HepG2 (cell line): ENCODE measurements around the gene CA6. TPM values are rescaled to one million over a fixed set of nuclear protein-coding genes. Genes with fewer than 3 reads are reported as not detected.

Experiments
- ATAC-seq: fragments of 200-7000 bp; cut with Tn5 transposase; 3 replicates; pipeline ENCODE4 v1.9.1; 2020; ENCODE audit warnings: mild to moderate bottlenecking, moderate library complexity
- BruUV-seq: library from RNA; stranded (reverse); fragments of 400-500 nt; replicated peaks from 2 replicates; lab custom pipeline; 2021; lab: Mats Ljungman, UMichigan
- CTCF ChIA-PET: fragments of 300-600 bp; formaldehyde crosslinking; extraction: SDS; loops from one replicate; lab custom pipeline; 2021; ENCODE audit warnings: low total read pairs, inconsistent platforms, low intra/inter-chr PET ratio; lab: Yijun Ruan, JAX
- POLR2A ChIA-PET: fragments of 350-600 bp; sonication (Branson Sonifier 250); formaldehyde crosslinking; loops from one replicate; lab custom pipeline; 2020; ENCODE audit warnings: antibody characterized with exemption, inconsistent platforms; lab: Yijun Ruan, JAX
- DNase-seq: peaks from one replicate; pipeline ENCODE4 v3.0.0-alpha.2; 2015; ENCODE audit warnings: low spot score
- FAIRE-seq: peaks from 3 replicates; lab custom pipeline; 2011; peaks lifted over from hg19 to GRCh38; lab: Jason Lieb, UNC
- H2AFZ ChIP-seq: one replicate; pipeline ENCODE4 v1.6.1; 2011; ENCODE audit warnings: low read length, inconsistent platforms
- H3K27ac ChIP-seq: fragments of 300-600 bp; 3 replicates; pipeline ENCODE4 v1.8.0; 2011; ENCODE audit warnings: mixed run types, mild to moderate bottlenecking, mixed read lengths, low read length, inconsistent platforms; ENCODE audit not compliant: insufficient read depth; ENCODE audit errors: extremely low read length
- H3K27me3 ChIP-seq, 2 experiments: fragments of 200-600 bp in 1 of 2; 2 replicates in 1 of 2; 3 replicates in 1 of 2; pipeline versions ENCODE4 v1.6.0 to v1.8.0; 2011; ENCODE audit warnings: low read length in 2 of 2, mild to moderate bottlenecking in 2 of 2, moderate library complexity in 2 of 2, inconsistent platforms in 1 of 2; ENCODE audit not compliant: insufficient read depth in 2 of 2, control insufficient read depth in 1 of 2
- H3K36me3 ChIP-seq, 2 experiments: fragments of 200-600 bp in 1 of 2; replicated peaks in 1 of 2; 2 replicates in 1 of 2; 3 replicates in 1 of 2; pipeline versions ENCODE4 v1.5.1 to v1.8.0; 2011; ENCODE audit warnings: low read length in 2 of 2, inconsistent platforms in 1 of 2; ENCODE audit not compliant: insufficient read depth in 2 of 2, control insufficient read depth in 1 of 2
- H3K4me1 ChIP-seq: 2 replicates; pipeline ENCODE4 v1.5.1; 2012; ENCODE audit warnings: low read length, inconsistent platforms; ENCODE audit not compliant: insufficient read depth
- H3K4me2 ChIP-seq: 2 replicates; pipeline ENCODE4 v1.6.0; 2011; ENCODE audit warnings: low read depth, low read length, inconsistent platforms
- H3K4me3 ChIP-seq, 3 experiments: fragments of 200-600 bp in 1 of 3; sonication (generic), shearing (Covaris generic) in 1 of 3; replicated peaks in 1 of 3; 2 replicates each; pipeline ENCODE4 v1.5.1; 2011 to 2016; ENCODE audit warnings: low read length in 3 of 3, inconsistent platforms in 2 of 3, low read depth in 2 of 3, mild to moderate bottlenecking in 2 of 3, control low read depth in 1 of 3, mixed read lengths in 1 of 3; ENCODE audit not compliant: insufficient read depth in 1 of 3
- H3K79me2 ChIP-seq: one replicate; pipeline ENCODE4 v1.6.1; 2011; ENCODE audit warnings: low read length, inconsistent platforms; ENCODE audit not compliant: insufficient read depth
- H3K9ac ChIP-seq: 2 replicates; pipeline ENCODE4 v1.6.0; 2011; ENCODE audit warnings: mild to moderate bottlenecking, low read depth, low read length, inconsistent platforms; ENCODE audit not compliant: insufficient read depth
- H3K9me3 ChIP-seq: 2 replicates; pipeline ENCODE4 v1.5.1; 2012; ENCODE audit warnings: mild to moderate bottlenecking, low read length
- H4K20me1 ChIP-seq: 2 replicates; pipeline ENCODE4 v1.6.0; 2011; ENCODE audit warnings: inconsistent platforms, mild to moderate bottlenecking, low read length, moderate library complexity; ENCODE audit not compliant: insufficient read depth
- ARNT ChIP-seq: fragments of 450-650 bp; IDR thresholded peaks from 2 replicates; pipeline ENCODE4 v1.6.1; 2017
- CTCF ChIP-seq: sonication (generic); formaldehyde crosslinking; IDR thresholded peaks from 2 replicates; pipeline ENCODE4 v1.5.0; 2020; ENCODE audit warnings: mild to moderate bottlenecking, missing genetic modification reagents, moderate library complexity
- ELF3 ChIP-seq: IDR thresholded peaks from 2 replicates; pipeline ENCODE4 v1.6.1; 2016; ENCODE audit warnings: missing genetic modification reagents, missing compliant biosample characterization
- FOXP4 ChIP-seq: sonication (generic); formaldehyde crosslinking; IDR thresholded peaks from 2 replicates; pipeline ENCODE4 v1.4.0; 2020; ENCODE audit warnings: missing genetic modification reagents
- KMT2A ChIP-seq: sonication (generic); formaldehyde crosslinking; IDR thresholded peaks from 2 replicates; pipeline ENCODE4 v1.4.0; 2020; ENCODE audit warnings: missing genetic modification reagents
- PPARG ChIP-seq: conservative IDR thresholded peaks from 2 replicates; pipeline ENCODE4 v1.6.1; 2016; ENCODE audit warnings: missing biosample characterization, missing genetic modification reagents
- RFX5 ChIP-seq: IDR thresholded peaks from 2 replicates; pipeline ENCODE4 v1.6.1; 2011; ENCODE audit warnings: low read depth, low read length, improper control_type of control experiment
- TEAD3 ChIP-seq: optimal IDR thresholded peaks from 2 replicates; pipeline ENCODE3; 2016; ENCODE audit warnings: borderline replicate concordance
- TFDP1 ChIP-seq: IDR thresholded peaks from 2 replicates; pipeline ENCODE4 v1.6.1; 2016; ENCODE audit warnings: missing compliant biosample characterization, missing genetic modification reagents, borderline replicate concordance
- ZFP36 ChIP-seq: fragments of 150-350 bp; IDR thresholded peaks from 2 replicates; pipeline ENCODE4 v1.6.1; 2018; ENCODE audit warnings: borderline replicate concordance, low read length, low read depth; ENCODE audit not compliant: partially characterized antibody
- ZNF383 ChIP-seq: sonication (generic); formaldehyde crosslinking; IDR thresholded peaks from 2 replicates; pipeline ENCODE4 v1.4.0; 2020; ENCODE audit warnings: missing genetic modification reagents, mild to moderate bottlenecking, borderline replicate concordance
- ZNF468 ChIP-seq: sonication (generic); formaldehyde crosslinking; IDR thresholded peaks from 2 replicates; pipeline ENCODE4 v1.8.0; 2022; ENCODE audit warnings: mild to moderate bottlenecking, moderate library complexity, missing genetic modification reagents
- ZNF644 ChIP-seq: IDR thresholded peaks from 2 replicates; pipeline ENCODE4 v1.6.1; 2016; ENCODE audit warnings: low read depth
- ZNF652 ChIP-seq: IDR thresholded peaks from 2 replicates; pipeline ENCODE4 v1.6.1; 2016; ENCODE audit warnings: low read depth, borderline replicate concordance
- WGBS: methylation state at CpG from one replicate; pipeline ENCODE4 v1.1.6; 2017; ENCODE audit warnings: low lambda C conversion rate; 5-methylcytosine and 5-hydroxymethylcytosine counted together
- in situ Hi-C: cut with HindIII; loops from 2 replicates; pipeline ENCODE4 v1.10.0; 2017; ENCODE audit warnings: low pct_unique_long_range_greater_than_20kb; ENCODE audit not compliant: extremely low pct_ligation_motif_present
- intact Hi-C: fragments of 100-400 bp; cut with micrococcal nuclease; formaldehyde crosslinking; loops from one replicate; pipeline ENCODE4 v1.10.0; 2022; ENCODE audit not compliant: unreplicated experiment
- polyA plus RNA-seq, 8 experiments: library from polyadenylated mRNA; depleted of rRNA in 3 of 8; stranded (reverse) in 7 of 8; unstranded in 1 of 8; fragments of >200 nt; fragmentation: Illumina TruSeq in 4 of 8; extraction: Trizol in 4 of 8; gene quantifications; 2 replicates each; pipeline versions ENCODE4 v1.2.1 to v1.2.3, GENCODE V29; 2011 to 2016; ENCODE audit warnings: low read depth in 4 of 8, missing spikeins in 1 of 8, mixed read lengths in 1 of 8; ENCODE audit not compliant: insufficient read depth in 1 of 8
- total RNA-seq, 5 experiments: library from RNA; depleted of rRNA; stranded (reverse); fragments of >200 nt; fragmentation: Illumina TruSeq; extraction: Trizol; gene quantifications; 2 replicates each; pipeline ENCODE4 v1.2.3, GENCODE V29; 2016; ENCODE audit warnings: low read depth in 1 of 5

The CA6 gene
- total and polyA plus RNA-seq, 2 of the 13 experiments (the other 11 are each of a cell fraction or from before 2014, with no cell fraction given): not detected

- no peaks in the 10 kb centered on the region for H4K20me1 ChIP-seq
- FAIRE-seq (no peak), DNase-seq (no peak), ATAC-seq (no peak)
- WGBS: 86% methylated on average over 6 of the region's 6 CpGs
- CTCF ChIA-PET: no interaction called here
- intact Hi-C loops (no loop called here), in situ Hi-C loops (no loop called here)
- BruUV-seq: no TSS peak
- H3K27me3 ChIP-seq: no peaks in the 10 kb centered on the region
- TF ChIP-seq ZNF652: no peak
- 0 out of 2 replicates have a peak, but pooled peaks have one; percentile 24 for TF ChIP-seq CTCF (CRISPR knock-in tag)
- no peak overlapping the region for H3K4me3 ChIP-seq
- no peak overlapping the region for H3K27ac ChIP-seq
- no peaks in the 10 kb centered on the region for H3K79me2 ChIP-seq
- no peaks in the 10 kb centered on the region for H3K36me3 ChIP-seq
- POLR2A ChIA-PET: no interaction called here
- H3K4me1 ChIP-seq: peaks cover 56% of the 10 kb centered on the region
- no peaks in the 10 kb centered on the region for H3K9me3 ChIP-seq
- no peak overlapping the region for H3K9ac ChIP-seq
- 0 out of 2 replicates have a peak overlapping the region, but pooled peaks have one; percentile 13 for H3K4me2 ChIP-seq
- H2AFZ ChIP-seq: no peak overlapping the region
These were observed 42.3 kb upstream of the CA6 start for GRCh38 chr1:8903410-8903809.

- Histone ChIP-seq H3K9me3 (no peaks in the 10 kb centered on the region), H3K9ac (no peak overlapping the region), H2AFZ (no peak overlapping the region), H3K27me3 (no peaks in the 10 kb centered on the region), H3K27ac (no peak overlapping the region), H3K4me3 (no peak overlapping the region), H3K4me2 (0 out of 2 replicates have a peak overlapping the region, but pooled peaks have one; percentile 13), H3K4me1 (peaks cover 54% of the 10 kb centered on the region), H4K20me1 (no peaks in the 10 kb centered on the region), H3K36me3 (no peaks in the 10 kb centered on the region), H3K79me2 (no peaks in the 10 kb centered on the region)
- ATAC-seq: peak; percentile 66
- intact Hi-C loops (no loop called here), in situ Hi-C loops (no loop called here)
- DNase-seq: peak; percentile 68
- FAIRE-seq: no peak
- BruUV-seq: no TSS peak
- ChIA-PET POLR2A (no interaction called here), CTCF (no interaction called here)
- 41% methylated on average over 6 of the region's 6 CpGs for WGBS
- TF ChIP-seq KMT2A (CRISPR knock-in tag) (no peak), ZNF468 (CRISPR knock-in tag) (no peak), FOXP4 (0 out of 2 replicates have a peak, but pooled peaks have one; percentile 17), ARNT (no peak), ZNF383 (CRISPR knock-in tag) (no peak), RFX5 (no peak), ZFP36 (no peak), PPARG (no peak), TEAD3 (peak; percentile 97), ZNF644 (CRISPR knock-in tag) (peak; percentile 9; the same call in 1 of the 2 replicates), ELF3 (CRISPR knock-in tag) (0 out of 2 replicates have a peak, but pooled peaks have one; percentile 38), TFDP1 (CRISPR knock-in tag) (no peak)
These were observed 41.6 kb upstream of the CA6 start for GRCh38 chr1:8903908-8904650.
